PC-3 (cell line): ENCODE results near the gene GRB7. TPM values are rescaled to one million over a fixed set of nuclear protein-coding genes. Genes with fewer than 3 reads are reported as not detected.

Experiments used
- ATAC-seq: fragments of 200-7000 bp; cut with Tn5 transposase; 2 replicates; pipeline ENCODE4 v1.9.1; 2020; ENCODE audit warnings: mild to moderate bottlenecking, moderate library complexity
- BruUV-seq: library from RNA; stranded (reverse); fragments of 400-500 nt; replicated peaks from 2 replicates; lab custom pipeline; 2021; lab: Mats Ljungman, UMichigan
- CTCF ChIA-PET: fragments of 300-600 bp; sonication (Branson Sonifier 250); formaldehyde crosslinking; loops from one replicate; lab custom pipeline; 2022; ENCODE audit warnings: antibody characterized with exemption; lab: Charles Lee
- POLR2A ChIA-PET: fragments of 300-600 bp; sonication (Branson Sonifier 250); formaldehyde crosslinking; loops from one replicate; lab custom pipeline; 2022; ENCODE audit warnings: antibody characterized with exemption; ENCODE audit not compliant: unreplicated experiment; lab: Charles Lee
- DNase-seq: peaks from one replicate; pipeline ENCODE4 v3.0.0-alpha.2; 2015
- H2AFZ ChIP-seq: fragments of 300-600 bp; sonication (generic); 2 replicates; pipeline ENCODE4 v1.6.0; 2016; ENCODE audit warnings: antibody characterized with exemption, low read length
- H3F3A ChIP-seq: fragments of 300-600 bp; sonication (generic); one replicate; pipeline ENCODE4 v1.6.0; 2017; ENCODE audit warnings: antibody characterized with exemption, low read length, control low read depth, mild to moderate bottlenecking; ENCODE audit not compliant: unreplicated experiment
- H3K27ac ChIP-seq: fragments of 300-600 bp; sonication (generic); 2 replicates; pipeline ENCODE4 v1.5.1; 2016; ENCODE audit warnings: mild to moderate bottlenecking, low read length
- H3K27me3 ChIP-seq: fragments of 300-600 bp; sonication (generic); 2 replicates; pipeline ENCODE4 v1.6.1; 2016; ENCODE audit warnings: low read length, mixed read lengths
- H3K36me3 ChIP-seq: fragments of 300-600 bp; sonication (generic); 2 replicates; pipeline ENCODE4 v1.6.1; 2016; ENCODE audit warnings: low read depth, mixed run types, low read length, mixed read lengths
- H3K4me1 ChIP-seq: fragments of 300-600 bp; sonication (generic); 2 replicates; pipeline ENCODE4 v1.5.1; 2016; ENCODE audit warnings: low read length; ENCODE audit not compliant: insufficient read depth
- H3K4me2 ChIP-seq: fragments of 300-600 bp; sonication (generic); 2 replicates; pipeline ENCODE4 v1.6.0; 2016; ENCODE audit warnings: low read length
- H3K4me3 ChIP-seq: fragments of 300-600 bp; sonication (generic); 2 replicates; pipeline ENCODE4 v1.5.1; 2016; ENCODE audit warnings: mild to moderate bottlenecking, low read length, mixed read lengths
- H3K79me2 ChIP-seq: fragments of 300-600 bp; sonication (generic); 2 replicates; pipeline ENCODE4 v1.6.1; 2017; ENCODE audit warnings: low read length, mixed read lengths
- H3K9ac ChIP-seq: fragments of 300-600 bp; sonication (generic); 2 replicates; pipeline ENCODE4 v1.6.0; 2016; ENCODE audit warnings: mild to moderate bottlenecking, low read length
- H3K9me2 ChIP-seq: fragments of 300-600 bp; sonication (generic); replicated peaks from 2 replicates; pipeline ENCODE4 v1.6.1; 2016; ENCODE audit warnings: mixed run types, low read length, mixed read lengths
- H3K9me3 ChIP-seq: fragments of 300-600 bp; sonication (generic); 2 replicates; pipeline ENCODE4 v1.6.1; 2016; ENCODE audit warnings: low read length, mixed read lengths
- H4K20me1 ChIP-seq: fragments of 300-600 bp; sonication (generic); 2 replicates; pipeline ENCODE4 v1.6.1; 2016; ENCODE audit warnings: low read length, mixed read lengths
- EZH2 ChIP-seq: fragments of 300-600 bp; sonication (generic); IDR thresholded peaks from one replicate; pipeline ENCODE4 v1.6.1; 2017; ENCODE audit warnings: antibody characterized with exemption, mild to moderate bottlenecking, low read length; ENCODE audit not compliant: unreplicated experiment
- EZH2phosphoT487 ChIP-seq: fragments of 300-600 bp; sonication (generic); IDR thresholded peaks from 2 replicates; pipeline ENCODE4 v1.6.1; 2018; ENCODE audit warnings: mild to moderate bottlenecking, antibody characterized with exemption, low read length, borderline replicate concordance
- intact Hi-C: fragments of 100-400 bp; cut with micrococcal nuclease; formaldehyde crosslinking; loops from 2 replicates; pipeline ENCODE4 v1.9.0; 2023
- total RNA-seq: library from RNA; depleted of rRNA; stranded (reverse); fragments of >200 nt; gene quantifications from 2 replicates; pipeline ENCODE4 v1.2.3, GENCODE V29; 2014
- TF ChIP-seq, protein P1 (sequence below): fragments of 300-600 bp; sonication (generic); conservative IDR thresholded peaks from 2 replicates; pipeline ENCODE4 v1.5.1; 2017; ENCODE audit warnings: antibody characterized with exemption, low read depth, mild to moderate bottlenecking, low read length

The GRB7 gene
- total RNA-seq, 1 experiment from 2014 or later, result 31.3 TPM

DNA sequence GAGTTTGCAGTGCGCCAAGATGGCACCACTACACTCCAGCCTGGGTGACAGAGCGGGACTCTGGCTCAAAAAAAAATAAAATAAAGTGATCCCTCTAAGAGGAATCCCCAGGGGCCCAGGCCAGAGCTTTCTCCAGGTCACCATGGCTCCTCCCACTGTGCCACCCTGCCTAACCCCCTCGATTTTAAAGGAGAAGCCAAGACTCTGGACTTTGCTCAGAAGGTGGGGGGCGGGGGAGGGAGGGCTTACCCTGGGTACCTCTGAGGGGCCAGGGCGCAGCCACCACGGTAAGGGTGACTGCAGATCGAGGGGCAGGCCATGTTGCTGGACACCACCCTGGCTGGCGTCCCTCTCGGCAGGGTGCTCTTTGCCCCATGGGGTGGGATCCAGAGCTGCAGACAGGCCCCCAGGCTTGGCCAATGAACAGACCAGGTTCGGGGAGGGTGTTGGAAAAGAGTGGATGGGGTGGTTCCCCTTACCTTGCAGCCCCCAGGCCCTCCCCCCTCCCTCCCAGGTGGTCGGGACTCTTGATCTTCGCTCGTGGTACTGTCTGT is 455 bp upstream of the GRB7 start:
- TF ChIP-seq EZH2phosphoT487 (no peak), EZH2 (no peak)
- TF ChIP-seq, protein P1, sequence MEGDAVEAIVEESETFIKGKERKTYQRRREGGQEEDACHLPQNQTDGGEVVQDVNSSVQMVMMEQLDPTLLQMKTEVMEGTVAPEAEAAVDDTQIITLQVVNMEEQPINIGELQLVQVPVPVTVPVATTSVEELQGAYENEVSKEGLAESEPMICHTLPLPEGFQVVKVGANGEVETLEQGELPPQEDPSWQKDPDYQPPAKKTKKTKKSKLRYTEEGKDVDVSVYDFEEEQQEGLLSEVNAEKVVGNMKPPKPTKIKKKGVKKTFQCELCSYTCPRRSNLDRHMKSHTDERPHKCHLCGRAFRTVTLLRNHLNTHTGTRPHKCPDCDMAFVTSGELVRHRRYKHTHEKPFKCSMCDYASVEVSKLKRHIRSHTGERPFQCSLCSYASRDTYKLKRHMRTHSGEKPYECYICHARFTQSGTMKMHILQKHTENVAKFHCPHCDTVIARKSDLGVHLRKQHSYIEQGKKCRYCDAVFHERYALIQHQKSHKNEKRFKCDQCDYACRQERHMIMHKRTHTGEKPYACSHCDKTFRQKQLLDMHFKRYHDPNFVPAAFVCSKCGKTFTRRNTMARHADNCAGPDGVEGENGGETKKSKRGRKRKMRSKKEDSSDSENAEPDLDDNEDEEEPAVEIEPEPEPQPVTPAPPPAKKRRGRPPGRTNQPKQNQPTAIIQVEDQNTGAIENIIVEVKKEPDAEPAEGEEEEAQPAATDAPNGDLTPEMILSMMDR, result no peak
- no peaks in the 10 kb centered on the region for H3K36me3 ChIP-seq
- H3K9me3 ChIP-seq, result no peaks in the 10 kb centered on the region
- peak overlapping the region; percentile 88 for H3K4me3 ChIP-seq
- intact Hi-C loops, result no loop called here
- peaks cover 16% of the 10 kb centered on the region; the same call in 1 of the 2 replicates for H3K79me2 ChIP-seq
- H4K20me1 ChIP-seq, result peaks cover 5% of the 10 kb centered on the region; the same call in 1 of the 2 replicates
- H3K9me2 ChIP-seq, result no peaks in the 10 kb centered on the region
- no TSS peak for BruUV-seq
- no peaks in the 10 kb centered on the region for H3F3A ChIP-seq
- no peaks in the 10 kb centered on the region for H3K27me3 ChIP-seq
- H3K4me1 ChIP-seq, result peaks cover 35% of the 10 kb centered on the region
- no peak for ATAC-seq
- no peak for DNase-seq
- CTCF ChIA-PET, result no interaction called here
- H2AFZ ChIP-seq, result peak overlapping the region; percentile 85
- peak overlapping the region; percentile 96 for H3K4me2 ChIP-seq
- POLR2A ChIA-PET, result no interaction called here
- H3K27ac ChIP-seq, result peak overlapping the region; percentile 89; the same call in 1 of the 2 replicates
- no peak overlapping the region for H3K9ac ChIP-seq

DNA sequence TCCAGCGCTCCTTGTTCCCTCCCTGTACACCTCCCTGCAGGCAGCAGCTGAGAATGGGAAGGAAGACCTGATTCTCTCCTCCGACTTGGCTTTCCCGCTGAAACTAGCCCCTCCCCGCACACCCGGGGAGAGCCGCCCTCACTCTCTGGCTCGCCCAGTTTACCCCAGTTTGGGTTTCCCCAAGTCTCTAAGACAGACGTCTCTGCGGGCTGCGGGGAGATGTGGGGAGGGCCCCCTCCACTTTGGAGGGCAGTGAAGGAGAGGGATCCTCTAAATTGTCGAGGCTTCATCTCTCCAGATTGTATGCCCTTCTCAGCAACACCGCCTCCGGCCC is 797 bp downstream of the GRB7 start:
- H3K27ac ChIP-seq, result peak overlapping the region; percentile 89
- H2AFZ ChIP-seq, result peak overlapping the region; percentile 85
- BruUV-seq, result TSS peak; percentile 38

More for the DNA sequence above, 797 bp downstream of the GRB7 start:
- Histone ChIP-seq H3K4me1 (peaks cover 35% of the 10 kb centered on the region), H3K36me3 (no peaks in the 10 kb centered on the region; the same call in 1 of the 2 replicates), H3K9ac (peak overlapping the region; percentile 81), H3K27me3 (no peaks in the 10 kb centered on the region), H3K4me2 (peak overlapping the region; percentile 96), H3K9me2 (no peaks in the 10 kb centered on the region), H4K20me1 (peaks cover 5% of the 10 kb centered on the region; the same call in 1 of the 2 replicates), H3K9me3 (no peaks in the 10 kb centered on the region), H3K4me3 (peak overlapping the region; percentile 88), H3K79me2 (peaks cover 16% of the 10 kb centered on the region; the same call in 1 of the 2 replicates), H3F3A (no peaks in the 10 kb centered on the region)
- DNase-seq (peak; percentile 48), ATAC-seq (peak; percentile 27)
- ChIA-PET POLR2A (no interaction called here), CTCF (no interaction called here)
- intact Hi-C loops, result no loop called here
- TF ChIP-seq EZH2 (no peak), EZH2phosphoT487 (no peak)
- TF ChIP-seq, protein P1, result no peak
